WI38 (cell line): ENCODE measurements around the gene TESMIN.

Experiments used
- H3K4me3 ChIP-seq: 2 replicates; pipeline ENCODE4 v1.5.1; 2011; ENCODE audit warnings: low read depth, mild to moderate bottlenecking, control low read depth, low read length
- CTCF ChIP-seq: IDR thresholded peaks from 2 replicates; pipeline ENCODE4 v1.5.1; 2012; ENCODE audit warnings: low read depth, mild to moderate bottlenecking, control low read depth, low read length

Gene TESMIN

GRCh38 chr11:68780829-68781228, 29.5 kb upstream of the TESMIN start:
- TF ChIP-seq CTCF = no peak
- H3K4me3 ChIP-seq = no peak overlapping the region

- H3K4me3 ChIP-seq = no peak overlapping the region
- no peak for TF ChIP-seq CTCF
Measured at GRCh38 chr11:68778205-68778604, 26.9 kb upstream of the TESMIN start.

GRCh38 chr11:68776442-68777235, 25.3 kb upstream of the TESMIN start:
- H3K4me3 ChIP-seq = no peak overlapping the region
- no peak for TF ChIP-seq CTCF

GRCh38 chr11:68775951-68776388, 24.6 kb upstream of the TESMIN start:
- H3K4me3 ChIP-seq = no peak overlapping the region
- no peak for TF ChIP-seq CTCF

- no peak for TF ChIP-seq CTCF
- no peak overlapping the region for H3K4me3 ChIP-seq
Measured at GRCh38 chr11:68774194-68774585, 22.9 kb upstream of the TESMIN start.

- no peak overlapping the region for H3K4me3 ChIP-seq
- no peak for TF ChIP-seq CTCF
Measured at GRCh38 chr11:68773521-68774193, 22.3 kb upstream of the TESMIN start.

- TF ChIP-seq CTCF = no peak
- H3K4me3 ChIP-seq = no peak overlapping the region
Measured at GRCh38 chr11:68772936-68773335, 21.6 kb upstream of the TESMIN start.
